Progenitor cell of endocrine pancreas (in vitro differentiated cells): ENCODE data around the gene STARD7. TPM values are rescaled to one million over a fixed set of nuclear protein-coding genes. Genes with fewer than 3 reads are reported as not detected.

ENCODE experiments used
- DNase-seq: peaks from one replicate; pipeline ENCODE4 v3.0.0; 2021; ENCODE audit warnings: low spot score; ENCODE audit not compliant: unreplicated experiment
- H3K27ac Mint-ChIP-seq: 2 replicates; pipeline ENCODE4 v1.8.0; 2021; ENCODE audit warnings: mild to moderate bottlenecking, moderate library complexity, mixed read lengths
- H3K27me3 Mint-ChIP-seq: 2 replicates; pipeline ENCODE4 v1.8.0; 2021; ENCODE audit warnings: mixed read lengths
- H3K36me3 Mint-ChIP-seq: 2 replicates; pipeline ENCODE4 v1.8.0; 2022; ENCODE audit warnings: mixed read lengths; ENCODE audit not compliant: insufficient read depth
- H3K4me1 Mint-ChIP-seq: 2 replicates; pipeline ENCODE4 v1.8.0; 2021; ENCODE audit warnings: low read depth, mixed read lengths
- H3K4me3 Mint-ChIP-seq: 2 replicates; pipeline ENCODE4 v1.8.0; 2021; ENCODE audit warnings: low read depth, mild to moderate bottlenecking, moderate library complexity, mixed read lengths
- H3K9me3 Mint-ChIP-seq: 2 replicates; pipeline ENCODE4 v1.8.0; 2021; ENCODE audit warnings: low read depth, mixed read lengths
- CTCF ChIP-seq: fragments of 200-600 bp; sonication (generic); IDR thresholded peaks from one replicate; pipeline ENCODE4 v1.5.0; 2021; ENCODE audit warnings: antibody characterized with exemption, mild to moderate bottlenecking; ENCODE audit not compliant: unreplicated experiment
- total RNA-seq: library from RNA; stranded (reverse); gene quantifications from 2 replicates; pipeline ENCODE4 v1.2.1, GENCODE V29; 2021

STARD7 gene
- total RNA-seq, 1 donor from 2014 or later: 118 TPM

- no peak overlapping the region for H3K4me3 Mint-ChIP-seq
- DNase-seq: no peak
- H3K4me1 Mint-ChIP-seq: peaks cover 7% of the 10 kb centered on the region
- peaks cover 28% of the 10 kb centered on the region for H3K36me3 Mint-ChIP-seq
- no peak for TF ChIP-seq CTCF
- no peaks in the 10 kb centered on the region for H3K9me3 Mint-ChIP-seq
- no peak overlapping the region for H3K27ac Mint-ChIP-seq
- H3K27me3 Mint-ChIP-seq: no peaks in the 10 kb centered on the region
These were observed 23.1 kb downstream of the STARD7 start for GRCh38 chr2:96185516-96185915.

DNA sequence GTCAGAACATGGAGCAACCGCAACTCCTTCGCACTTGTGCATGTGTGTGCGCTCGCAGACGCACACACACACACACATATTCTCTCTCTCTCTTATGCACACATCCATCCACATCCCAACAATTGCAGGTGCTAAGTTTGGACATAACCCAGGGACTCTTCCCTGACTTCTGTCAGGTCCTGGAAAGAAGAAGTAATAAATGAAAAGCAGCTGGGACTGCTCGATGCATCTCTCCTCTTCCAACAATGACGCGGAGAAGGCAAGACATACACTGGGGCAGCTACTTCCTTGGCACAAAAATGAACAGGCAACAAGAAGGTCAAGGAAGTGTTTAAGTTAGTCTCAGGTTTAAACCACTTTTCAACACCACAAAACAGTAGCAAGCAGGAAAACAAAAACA lies 23.6 kb downstream of the STARD7 start:
- DNase-seq: no peak
- Mint-ChIP-seq H3K36me3 (peaks cover 28% of the 10 kb centered on the region), H3K4me3 (no peak overlapping the region), H3K4me1 (peaks cover 7% of the 10 kb centered on the region), H3K27me3 (no peaks in the 10 kb centered on the region), H3K9me3 (no peaks in the 10 kb centered on the region), H3K27ac (no peak overlapping the region)
- TF ChIP-seq CTCF: no peak

- no peak overlapping the region for H3K4me3 Mint-ChIP-seq
- peaks cover 7% of the 10 kb centered on the region for H3K4me1 Mint-ChIP-seq
- DNase-seq: no peak
- H3K27me3 Mint-ChIP-seq: no peaks in the 10 kb centered on the region
- TF ChIP-seq CTCF: no peak
- peaks cover 25% of the 10 kb centered on the region for H3K36me3 Mint-ChIP-seq
- H3K9me3 Mint-ChIP-seq: no peaks in the 10 kb centered on the region
- no peak overlapping the region for H3K27ac Mint-ChIP-seq
These were observed 24.4 kb downstream of the STARD7 start for GRCh38 chr2:96184188-96184587.

GRCh38 chr2:96181529-96181928 lies 27.1 kb downstream of the STARD7 start:
- Mint-ChIP-seq H3K4me3 (no peak overlapping the region), H3K27ac (no peak overlapping the region), H3K9me3 (no peaks in the 10 kb centered on the region), H3K36me3 (peaks cover 16% of the 10 kb centered on the region), H3K27me3 (peaks cover 4% of the 10 kb centered on the region), H3K4me1 (no peaks in the 10 kb centered on the region)
- TF ChIP-seq CTCF: no peak
- no peak for DNase-seq

DNA sequence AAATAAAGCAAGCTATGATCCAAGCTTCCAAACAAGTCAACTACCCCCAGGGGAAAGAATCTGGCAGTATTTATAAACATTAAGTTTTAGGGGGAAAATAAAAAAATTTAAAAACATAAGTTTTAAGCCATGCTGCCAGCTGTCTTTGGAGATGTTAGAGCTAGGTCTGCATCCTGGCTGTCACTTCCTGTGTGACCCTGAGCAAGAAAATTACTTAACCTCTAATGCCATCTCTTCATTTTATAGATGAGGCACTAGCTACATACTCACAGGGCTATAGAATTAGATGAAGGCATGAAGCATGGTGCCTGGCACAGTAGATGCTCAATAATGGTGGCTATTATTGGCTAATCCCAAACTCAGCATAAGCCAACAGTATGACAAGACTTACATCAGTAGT lies 28.1 kb downstream of the STARD7 start:
- no peak for DNase-seq
- Mint-ChIP-seq H3K27me3 (peaks cover 4% of the 10 kb centered on the region), H3K9me3 (no peaks in the 10 kb centered on the region), H3K4me1 (no peaks in the 10 kb centered on the region), H3K36me3 (peaks cover 14% of the 10 kb centered on the region), H3K27ac (no peak overlapping the region), H3K4me3 (no peak overlapping the region)
- no peak for TF ChIP-seq CTCF
